GM21423 (cell line): ENCODE data around the gene TMEM163.

ENCODE experiments used
- ATAC-seq: cut with Tn5 transposase; IDR thresholded peaks from one replicate; pipeline ENCODE4 v1.9.1; 2021; ENCODE audit warnings: mild to moderate bottlenecking, moderate library complexity; ENCODE audit not compliant: unreplicated experiment

TMEM163 gene

GRCh38 chr2:134413912-134414311, 304.9 kb downstream of the TMEM163 start:
- no peak for ATAC-seq

- ATAC-seq: no peak
These were observed 305.4 kb downstream of the TMEM163 start for GRCh38 chr2:134413430-134413829.

GRCh38 chr2:134412639-134412999, 306.2 kb downstream of the TMEM163 start:
- ATAC-seq: no peak

DNA sequence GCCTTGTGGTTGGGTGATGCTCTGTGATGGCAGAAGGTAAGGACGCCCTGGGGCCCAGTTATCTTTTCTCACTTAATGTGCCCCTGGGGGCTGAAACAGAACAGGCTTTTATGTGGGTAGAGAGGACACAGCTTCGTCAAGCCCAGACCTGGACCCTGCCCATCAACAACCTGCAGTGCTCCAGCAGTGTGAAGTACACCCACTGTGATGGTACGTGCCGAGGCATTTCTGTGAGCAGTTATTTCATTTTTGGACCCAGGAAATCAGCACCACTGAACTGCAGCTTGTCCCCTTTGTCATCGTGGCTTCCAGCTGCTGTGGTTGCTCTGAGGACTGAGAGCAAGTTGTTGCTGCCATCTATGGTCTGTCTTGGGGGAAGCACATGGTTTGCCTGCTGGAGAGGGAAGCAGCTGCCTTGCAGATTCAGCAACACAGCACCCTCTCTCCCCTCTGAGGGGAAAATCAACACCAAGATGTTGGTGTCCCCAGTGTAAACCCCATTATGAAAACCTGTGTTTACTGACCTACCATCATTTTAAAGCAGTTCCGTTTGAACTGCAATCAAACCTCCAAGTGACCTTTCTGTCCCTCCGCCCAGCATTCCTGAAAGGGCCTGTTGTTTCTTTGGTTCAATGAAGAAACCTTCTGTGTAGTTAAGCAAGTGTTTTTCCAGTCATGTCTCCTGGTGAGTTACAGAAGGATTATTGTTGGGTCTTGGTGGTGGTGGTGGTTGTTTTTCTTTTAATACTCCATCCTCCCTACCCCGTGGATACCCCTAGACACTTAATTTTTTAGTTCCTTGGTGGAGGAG, 306.8 kb downstream of the TMEM163 start:
- peak; percentile 89 for ATAC-seq

DNA sequence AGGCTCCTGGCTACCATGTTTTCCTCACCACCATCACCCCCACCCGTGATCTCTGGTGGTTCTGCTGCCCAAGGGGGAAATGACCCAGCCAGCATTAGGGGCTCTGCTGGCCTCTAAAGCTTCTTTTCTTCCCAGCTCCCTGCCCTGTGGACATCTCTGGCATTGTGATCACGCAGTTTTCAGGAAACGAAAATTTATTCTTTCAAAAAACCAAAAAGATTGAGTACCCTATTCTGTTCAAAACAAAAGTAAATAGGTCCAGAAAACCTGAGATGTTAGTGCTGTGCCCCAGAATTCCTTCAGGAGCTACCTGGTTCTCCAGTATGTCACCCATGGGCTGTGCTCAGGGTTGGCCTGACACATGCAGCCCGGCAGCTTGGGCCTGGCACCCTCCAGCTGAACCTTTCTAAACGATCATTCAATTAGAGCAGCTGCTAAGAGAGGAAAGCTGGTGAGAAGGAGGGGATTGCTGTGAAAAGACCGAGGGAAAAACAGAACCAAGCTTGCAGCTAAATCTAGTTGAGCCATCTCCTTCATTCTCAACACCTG, 307.4 kb downstream of the TMEM163 start:
- no peak for ATAC-seq

DNA sequence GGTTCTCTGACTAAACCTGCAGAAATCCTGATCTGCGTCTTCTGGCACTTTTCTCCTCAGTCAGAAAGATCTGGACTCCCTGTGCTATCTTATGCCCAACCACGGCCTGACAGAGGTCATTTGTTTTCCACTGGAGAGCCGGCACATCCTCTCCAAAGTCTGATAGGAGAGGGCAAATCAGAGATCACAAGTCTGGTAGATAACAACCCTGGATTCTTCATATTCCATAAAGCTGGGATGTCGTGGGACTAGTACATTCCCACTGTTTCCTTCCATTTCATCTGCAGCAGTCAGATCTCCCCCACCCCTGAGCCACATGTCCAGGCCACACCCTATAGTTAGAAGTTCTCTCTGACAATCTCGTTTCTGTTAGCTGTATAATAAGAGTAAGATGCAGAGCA, 308.0 kb downstream of the TMEM163 start:
- no peak for ATAC-seq

DNA sequence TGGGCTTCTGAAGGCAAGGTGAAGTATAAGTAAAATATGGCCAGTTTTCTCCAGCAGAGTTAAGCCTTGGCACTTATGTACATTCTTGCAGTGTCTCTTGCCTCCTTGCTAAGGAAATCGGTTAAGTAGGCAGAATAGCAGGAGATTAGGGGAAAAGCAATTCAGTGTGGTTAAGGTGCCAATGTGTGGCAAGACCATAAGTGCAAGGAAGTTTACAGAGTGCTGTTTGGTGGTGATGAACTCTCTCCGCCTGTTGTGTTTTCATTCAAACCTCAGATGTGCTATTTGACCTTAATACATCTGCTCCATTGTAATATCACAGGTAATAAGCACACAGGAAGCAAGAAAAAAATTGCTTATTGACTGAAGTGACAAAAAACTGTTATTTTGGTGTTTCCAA, 308.8 kb downstream of the TMEM163 start:
- no peak for ATAC-seq

- ATAC-seq: no peak
These were observed 310.0 kb downstream of the TMEM163 start for GRCh38 chr2:134408791-134409190.

DNA sequence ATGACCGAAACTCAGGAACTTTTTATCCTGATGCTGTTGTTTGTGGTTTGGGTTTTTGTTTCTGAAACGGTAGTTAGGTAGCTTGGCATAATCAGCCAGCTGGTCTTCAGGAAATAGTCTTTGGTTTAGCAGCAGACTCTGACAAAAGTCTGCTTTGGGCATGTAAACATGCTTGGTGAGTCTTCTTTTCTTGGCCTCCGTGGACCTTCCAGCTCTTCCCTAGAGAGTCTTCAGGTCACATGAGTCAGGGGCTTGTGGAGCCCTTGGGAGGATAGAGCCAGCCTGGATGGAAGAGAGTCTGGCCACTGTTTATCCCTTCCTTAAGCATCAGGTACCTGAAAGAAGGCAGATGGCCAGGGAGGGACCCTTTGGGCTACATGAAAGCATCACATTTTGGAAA, 310.4 kb downstream of the TMEM163 start:
- ATAC-seq: no peak

GRCh38 chr2:134407154-134407890, 311.5 kb downstream of the TMEM163 start:
- no peak for ATAC-seq

- no peak for ATAC-seq
These were observed 312.1 kb downstream of the TMEM163 start for GRCh38 chr2:134406736-134407135.

DNA sequence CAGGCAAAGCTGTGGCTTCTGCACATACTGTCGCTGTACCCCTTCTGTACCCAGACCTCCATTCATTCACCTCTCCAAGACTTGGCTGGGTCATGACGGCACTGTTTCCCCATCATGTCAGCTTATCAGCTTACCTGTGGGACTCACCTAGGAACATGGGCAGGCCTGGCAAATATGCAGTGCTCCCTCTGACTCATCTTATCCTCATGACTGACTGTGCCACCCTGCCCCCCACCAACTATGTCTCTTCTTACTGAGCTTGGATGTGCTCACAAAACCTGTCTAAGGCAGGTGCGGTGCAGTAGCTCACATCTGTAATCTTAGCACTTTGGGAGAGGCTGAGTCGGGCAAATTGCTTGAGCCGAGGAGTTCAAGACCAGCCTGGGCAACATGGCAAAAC, 312.5 kb downstream of the TMEM163 start:
- ATAC-seq: no peak
